Heart right ventricle (tissue), 16 donors: ENCODE results near the gene IL16. TPM values are rescaled to one million over a fixed set of nuclear protein-coding genes. Genes with fewer than 3 reads are reported as not detected.

Experiments
- ATAC-seq, 8 donors: fragments of 200-7000 bp; cut with Tn5 transposase; one replicate each; pipeline ENCODE4 v1.9.1; 2020; ENCODE audit warnings: mild to moderate bottlenecking in 8 of 8, moderate library complexity in 8 of 8, moderate number of reproducible peaks in 1 of 8
- DNase-seq, 2 donors: peaks; one replicate each; pipeline ENCODE4 v3.0.0-alpha.2; 2020
- H3K27ac ChIP-seq, 10 donors: fragments of 200-600 bp; sonication (generic) in 2 of 10; one replicate each; pipeline versions ENCODE4 v1.5.0 to v1.8.0; 2020 to 2022; ENCODE audit warnings: mild to moderate bottlenecking in 3 of 10
- H3K27me3 ChIP-seq, 7 donors: fragments of 200-600 bp; one replicate each; pipeline ENCODE4 v1.8.0; 2021 to 2022; ENCODE audit warnings: mild to moderate bottlenecking in 2 of 7
- H3K36me3 ChIP-seq, 9 donors: fragments of 200-600 bp; sonication (generic) in 1 of 9; one replicate each; pipeline versions ENCODE4 v1.5.0 to v1.8.0; 2020 to 2022; ENCODE audit warnings: mild to moderate bottlenecking in 2 of 9
- H3K4me1 ChIP-seq, 9 donors: fragments of 200-600 bp; sonication (generic) in 1 of 9; one replicate each; pipeline versions ENCODE4 v1.5.0 to v1.8.0; 2020 to 2022; ENCODE audit warnings: mild to moderate bottlenecking in 4 of 9
- H3K4me3 ChIP-seq, 10 donors: fragments of 200-600 bp; sonication (generic) in 2 of 10; one replicate each; pipeline versions ENCODE4 v1.5.0 to v1.8.0; 2020 to 2022; ENCODE audit warnings: mild to moderate bottlenecking in 7 of 10, moderate library complexity in 2 of 10
- H3K9me3 ChIP-seq, 11 donors: fragments of 200-600 bp in 10 of 11; sonication (generic) in 2 of 11; one replicate each; pipeline versions ENCODE4 v1.5.0 to v1.8.0; 2013 to 2022; ENCODE audit warnings: mild to moderate bottlenecking in 2 of 11, control low read depth in 1 of 11, moderate library complexity in 1 of 11
- CTCF ChIP-seq, 9 donors: fragments of 200-600 bp; sonication (generic) in 2 of 9; IDR thresholded peaks; one replicate each; pipeline versions ENCODE4 v1.5.0 to v1.8.0; 2021 to 2022; ENCODE audit warnings: antibody characterized with exemption in 9 of 9, mild to moderate bottlenecking in 5 of 9, moderate library complexity in 1 of 9
- WGBS, 2 donors: extraction: QIAGEN DNeasy Blood & Tissue Kit; methylation state at CpG; one replicate each; pipeline ENCODE4 v1.1.7; 2013; ENCODE audit warnings: inconsistent platforms in 1 of 2; 5-methylcytosine and 5-hydroxymethylcytosine counted together
- intact Hi-C, 10 donors: fragments of 100-400 bp; cut with DNase I; formaldehyde crosslinking; loops; one replicate each; pipeline versions ENCODE4 v1.11.1 to v1.14.2; 2022
- polyA plus RNA-seq, 2 donors: library from polyadenylated mRNA; stranded (reverse); fragments of 200-250 nt; gene quantifications; one replicate each; pipeline ENCODE4 v1.2.3, GENCODE V29; 2013
- total RNA-seq, 10 donors: library from RNA; stranded (reverse); fragmentation: NEBNext Ultra II Directional in 3 of 10; extraction: Animal tissue kit (Norgen Biotek cat#: 25700) in 3 of 10; gene quantifications; one replicate each; pipeline versions ENCODE4 v1.2.1 to v1.2.4, GENCODE V29; 2021 to 2023
- donor health status: Arrhythmogenic right ventricular cardiomyopathy.
- donor health status: ischemic (EF 13 %, LVEDD 7.1; RV severe dilation, severe dysfunction).
- donor health status: healthy with polysubstance abuse.
- donor health status: DM: no; HTN: yes; CAD: no.
- donor health status: DM: no; HTN: no; CAD: no.
- donor health status: ischemic (EF 25% LVEDD 6.9; RV normal size, moderate dysfunction).
- donor health status: ischemic (EF 25% LVEDD 5.7; RV mildly dilated, moderate dysfunction).
- donor health status: healthy.
- donor health status: DM: yes; HTN: yes; CAD: no.
- donor health status: Ischemic cardiomyopathy.
- donor health status: ischemic (EF 35%, LVEDD 5.7; RV mildly dilated, moderate dysfunction).
- donor health status: nonischemic (EF 11% LVEDD 7.7; RV severe dilation, severe dysfunction).
- donor health status: DM: yes; HTN: yes; CAD: no.
- donor health status: PGD.
- donor health status: ischemic (EF 29% LVEDD 5.4; RV normal size, mild dysfunction).
- donor health status: nonischemic (EF 23%, LVEDD 6.1; RV moderate dilation, normal function).

Gene IL16
- total and polyA plus RNA-seq, 12 donors = 3.3 to 13.1 (median 4.2) TPM

GRCh38 chr15:81331600-81331999 is 134.9 kb downstream of the IL16 start:
- DNase-seq = no peak
- Histone ChIP-seq H3K27ac (no peak overlapping the region), H3K9me3 (no peaks in the 10 kb centered on the region), H3K4me3 (no peak overlapping the region), H3K4me1 (peaks cover 0 to 19% (median 6%) of the 10 kb centered on the region in 9 donors), H3K27me3 (no peaks in the 10 kb centered on the region), H3K36me3 (no peaks in the 10 kb centered on the region)
- TF ChIP-seq CTCF (IDR thresholded peaks at IDR 0.05) = no peak
- intact Hi-C loops = loop anchor here in 4 of 10 donors (5.0 to 10.0 kb wide), 3 partner anchors 47 to 57 kb away; no protein-coding TSS in a partner anchor
- WGBS, 2 donors = 87 to 91% methylated on average over 15 of the region's 15 CpGs
- ATAC-seq = peak in 1 of 8 donors; percentile 46

DNA sequence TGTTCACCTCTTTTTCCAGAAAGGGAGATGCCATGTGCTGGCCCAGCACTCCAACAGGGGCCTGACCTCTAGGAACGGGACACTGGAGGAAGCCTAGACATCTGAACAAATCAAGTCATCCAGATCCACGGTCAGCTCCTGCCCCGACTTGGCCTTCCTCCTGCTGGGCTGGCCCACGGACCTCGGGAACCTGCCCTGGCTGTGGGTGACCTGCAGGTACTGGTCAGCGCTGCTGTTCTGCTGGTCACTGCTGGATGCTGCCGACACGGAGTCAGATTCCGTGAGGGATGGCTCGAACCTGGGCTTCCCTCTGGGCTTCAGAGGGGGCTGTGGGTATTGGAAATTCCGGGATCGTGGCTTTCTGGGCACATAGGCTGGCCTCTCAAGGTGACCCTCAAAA is 135.6 kb downstream of the IL16 start:
- Histone ChIP-seq H3K9me3 (no peaks in the 10 kb centered on the region), H3K36me3 (no peaks in the 10 kb centered on the region), H3K4me3 (no peak overlapping the region), H3K27me3 (no peaks in the 10 kb centered on the region), H3K4me1 (peaks cover 0 to 18% (median 12%) of the 10 kb centered on the region in 9 donors), H3K27ac (no peak overlapping the region)
- no peak for TF ChIP-seq CTCF (IDR thresholded peaks at IDR 0.05)
- intact Hi-C loops = loop anchor here in 4 of 10 donors (5.0 to 10.0 kb wide), 3 partner anchors 48 to 58 kb away; no protein-coding TSS in a partner anchor
- DNase-seq (no peak), ATAC-seq (no peak)
- WGBS, 2 donors = 96% methylated on average over 12 of the region's 12 CpGs

DNA sequence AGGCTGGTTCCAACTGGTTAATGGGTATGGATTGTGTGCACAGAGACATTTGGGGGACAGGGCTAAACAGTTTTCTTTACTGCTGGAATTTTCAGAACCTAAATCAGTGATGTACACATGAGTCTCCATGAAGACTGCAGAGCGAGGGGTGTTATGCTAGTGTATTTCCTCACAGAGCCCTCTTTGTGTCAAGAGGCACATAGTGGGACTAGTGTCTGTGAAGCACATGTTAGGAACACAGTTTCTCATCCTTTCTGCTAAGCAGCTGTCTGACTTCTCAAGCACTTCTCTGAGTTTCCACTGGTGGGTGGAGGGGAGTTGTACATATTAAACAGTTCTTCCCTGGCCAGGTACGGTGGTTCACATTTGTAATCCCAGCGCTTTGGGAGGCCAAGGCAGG is 136.7 kb downstream of the IL16 start:
- ATAC-seq = no peak
- no peak for DNase-seq
- Histone ChIP-seq H3K4me3 (no peak overlapping the region), H3K27me3 (no peaks in the 10 kb centered on the region), H3K4me1 (peaks cover 0 to 27% (median 12%) of the 10 kb centered on the region in 9 donors), H3K9me3 (no peaks in the 10 kb centered on the region), H3K36me3 (no peaks in the 10 kb centered on the region), H3K27ac (no peak overlapping the region)
- WGBS, 2 donors = 96 to 98% methylated on average over 3 of the region's 3 CpGs
- no peak for TF ChIP-seq CTCF (IDR thresholded peaks at IDR 0.05)
- intact Hi-C loops = loop anchor here in 4 of 10 donors (5.0 to 10.0 kb wide), 3 partner anchors 49 to 59 kb away; no protein-coding TSS in a partner anchor

DNA sequence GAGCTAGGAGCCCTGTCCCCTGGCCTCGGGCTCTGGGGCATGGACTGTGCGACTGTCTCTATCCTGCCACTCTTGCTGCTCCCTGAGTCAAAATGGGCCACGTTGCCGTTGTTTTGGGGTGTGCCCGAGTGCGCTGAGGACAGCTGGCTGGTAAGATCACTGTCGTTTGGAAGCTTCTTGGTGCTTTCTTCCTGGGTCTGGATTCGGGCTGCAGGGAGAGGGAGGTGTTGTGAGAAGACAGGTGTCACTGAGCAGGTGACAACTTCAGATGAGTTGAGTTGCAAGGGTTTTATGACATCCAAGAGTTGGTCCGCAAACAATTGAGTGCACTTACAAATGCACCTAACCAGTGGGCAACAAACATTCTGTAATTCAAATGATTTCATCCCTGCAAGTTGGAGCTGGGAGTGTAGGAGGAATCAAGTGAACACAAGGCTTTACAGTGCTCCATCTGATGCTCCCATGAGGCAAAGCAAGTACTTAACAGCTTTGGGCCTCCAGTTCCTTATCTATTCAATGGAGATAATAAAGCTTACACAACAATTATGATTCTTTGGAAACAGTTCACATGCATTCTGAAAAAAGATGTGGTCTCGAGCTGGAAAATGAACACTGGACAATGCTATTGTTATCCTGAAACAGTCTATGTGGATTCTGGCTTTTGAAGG is 138.2 kb downstream of the IL16 start:
- H3K9me3 ChIP-seq = no peaks in the 10 kb centered on the region
- intact Hi-C loops = loop anchor here in 5 of 10 donors (5.0 to 10.0 kb wide), 4 partner anchors 43 to 60 kb away; no protein-coding TSS in a partner anchor
- TF ChIP-seq CTCF (IDR thresholded peaks at IDR 0.05) = no peak
- no peak overlapping the region for H3K4me3 ChIP-seq
- H3K27ac ChIP-seq = no peak overlapping the region
- ATAC-seq (no peak), DNase-seq (no peak)
- WGBS, 2 donors = 79 to 83% methylated on average over 10 of the region's 10 CpGs
- peaks cover 0 to 33% (median 15%) of the 10 kb centered on the region in 9 donors for H3K4me1 ChIP-seq
- no peaks in the 10 kb centered on the region for H3K27me3 ChIP-seq
- H3K36me3 ChIP-seq = no peaks in the 10 kb centered on the region
